Stimulated activated CD4-positive, alpha-beta T cell treated with anti-CD3 and anti-CD28 coated beads, Interleukin-2, amount 100 ng/mL, for 24 hours (primary cell): ENCODE measurements around the gene PRKN.
"Not testable (repeated sequence)": the region's sequence is repeated elsewhere in the genome, so short reads cannot be mapped to it uniquely, and the experiment has no call there.

Experiments
- DNase-seq, 2 donors: peaks; one replicate each; pipeline ENCODE4 v3.0.0-alpha.2; 2020

The PRKN gene

DNA sequence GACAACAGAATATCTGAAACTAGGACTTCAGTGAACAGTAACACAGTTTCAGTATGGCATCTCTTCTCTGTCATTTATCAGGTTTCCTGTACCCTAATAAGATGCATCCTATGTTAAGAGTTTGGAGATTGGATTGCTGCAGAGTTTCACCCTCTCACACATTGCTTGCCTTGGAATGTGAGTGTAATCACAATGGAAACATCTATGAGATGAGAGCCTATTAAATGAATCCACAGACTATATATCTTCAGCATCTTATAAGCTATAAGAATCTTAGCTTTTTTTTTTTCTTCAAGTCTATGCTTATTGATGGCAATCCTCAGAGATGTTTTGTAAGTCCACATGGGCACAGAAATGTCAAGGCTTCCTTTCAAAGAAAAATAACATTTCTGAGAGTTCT is 292.5 kb downstream of the PRKN start:
- no peak for DNase-seq

DNA sequence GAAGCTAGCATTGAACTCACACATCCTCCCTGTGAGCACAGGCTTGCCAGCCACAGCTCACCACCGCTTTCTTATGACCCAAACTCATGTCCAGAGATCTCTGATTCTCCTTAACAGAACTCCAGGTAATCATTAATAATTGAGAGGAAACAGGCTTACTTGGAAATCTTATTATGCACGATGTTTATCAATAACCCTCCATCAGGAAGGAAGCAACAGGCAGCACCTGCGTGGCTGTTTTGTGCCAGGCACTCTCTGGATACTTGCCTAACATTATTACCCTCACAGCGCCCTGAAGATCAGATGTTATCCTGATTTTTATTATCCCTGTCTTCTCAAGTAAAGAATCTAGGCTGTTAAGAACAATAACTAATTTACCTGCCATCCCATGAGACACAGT is 306.6 kb downstream of the PRKN start:
- no peak for DNase-seq

DNA sequence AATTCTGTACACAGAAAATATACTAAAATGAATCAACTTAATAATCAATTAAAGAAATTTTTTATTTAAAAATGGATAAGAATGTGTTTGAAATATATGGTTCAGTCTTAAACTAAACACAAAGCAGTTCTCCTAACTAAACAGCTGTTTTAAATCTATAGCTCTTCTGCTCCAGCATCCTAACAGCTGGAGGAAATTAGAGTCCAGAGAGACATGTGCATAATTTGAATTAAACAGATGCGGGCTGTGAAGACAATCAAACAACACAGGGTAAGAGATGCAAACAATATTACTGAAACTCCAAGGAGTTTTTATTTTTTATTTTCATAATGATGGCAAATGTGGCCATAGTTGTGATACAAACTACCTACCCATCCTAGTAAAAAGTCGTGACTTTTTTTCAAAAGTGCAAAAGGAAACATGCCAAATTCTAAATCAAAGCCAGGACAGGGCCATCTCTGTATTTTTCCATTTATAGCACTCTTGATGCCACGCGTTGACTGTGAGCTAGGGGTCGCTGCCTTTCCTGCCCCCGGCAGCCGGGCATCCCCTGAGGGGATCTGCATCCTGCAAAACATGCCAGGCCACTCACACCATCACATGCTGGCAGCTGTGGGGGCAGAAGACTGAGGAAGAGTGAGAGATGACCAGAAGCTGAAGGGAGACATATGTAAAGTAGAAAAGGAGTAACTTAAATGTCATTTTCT is 310.6 kb downstream of the PRKN start:
- no peak for DNase-seq

DNA sequence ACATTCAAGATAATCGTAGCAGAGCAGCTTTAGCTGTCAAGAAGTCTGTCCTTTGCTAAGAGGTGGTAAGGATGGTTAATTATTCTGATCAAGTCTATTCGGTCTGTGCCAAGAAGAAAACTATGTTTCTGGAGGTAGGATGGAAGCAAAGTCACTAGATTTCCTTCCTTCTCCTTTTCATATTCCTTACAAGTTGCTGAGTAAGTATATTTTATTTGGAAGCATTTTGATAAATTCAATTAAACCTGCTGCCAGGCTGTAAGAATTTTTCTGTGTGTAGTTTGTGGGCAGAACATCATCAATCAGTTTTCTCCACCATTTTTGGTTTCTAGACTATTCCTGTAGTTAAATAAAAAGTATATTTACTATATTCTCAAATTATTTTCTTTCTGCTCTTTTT is 311.3 kb downstream of the PRKN start:
- no peak for DNase-seq

DNA sequence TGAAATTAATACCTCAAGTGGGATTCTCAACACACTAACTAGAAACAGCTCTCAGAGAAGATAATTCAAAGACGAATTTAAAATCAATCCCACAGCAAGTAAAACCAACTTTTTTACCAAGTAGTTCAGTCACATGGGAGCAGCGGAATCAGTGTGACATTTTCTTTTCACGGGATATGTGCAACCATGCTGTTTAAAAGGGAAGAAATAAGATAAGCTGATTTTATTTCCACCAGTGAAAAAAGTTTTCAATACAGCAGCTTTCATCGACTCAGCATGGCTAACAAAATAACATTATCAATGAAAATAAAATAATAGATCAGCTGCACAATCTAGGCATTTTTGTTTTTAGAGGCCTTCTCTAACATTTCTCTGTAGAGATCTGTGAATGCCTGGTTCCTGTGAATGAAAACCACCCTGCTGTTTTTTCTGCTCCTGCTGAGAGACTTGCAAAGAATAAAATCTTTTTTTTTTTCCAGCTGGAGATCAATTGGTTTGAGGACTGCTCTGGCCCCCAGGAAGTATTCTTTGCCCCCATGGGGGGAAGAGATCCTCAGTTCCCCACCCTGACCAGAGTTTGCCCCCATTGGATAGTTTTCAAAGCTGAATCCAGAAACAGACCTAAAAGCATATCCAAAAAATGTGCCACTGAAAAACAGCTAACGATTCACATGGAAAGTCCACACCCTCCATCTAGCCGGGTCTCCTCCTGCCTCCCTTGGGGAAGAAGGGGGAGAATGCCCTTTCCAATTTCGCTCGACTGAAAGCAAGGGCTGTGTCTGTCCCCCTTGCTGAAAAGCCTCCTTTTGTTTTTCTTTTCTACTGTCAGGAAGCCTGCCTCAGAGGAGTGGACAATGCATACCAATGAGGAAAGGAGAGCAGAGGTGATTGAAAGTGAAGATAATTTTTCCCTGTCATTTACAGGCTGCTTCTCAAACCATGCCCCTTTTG is 317.6 kb downstream of the PRKN start:
- DNase-seq: no peak

GRCh38 chr6:162408826-162409535 is 318.6 kb downstream of the PRKN start:
- no peak for DNase-seq

DNA sequence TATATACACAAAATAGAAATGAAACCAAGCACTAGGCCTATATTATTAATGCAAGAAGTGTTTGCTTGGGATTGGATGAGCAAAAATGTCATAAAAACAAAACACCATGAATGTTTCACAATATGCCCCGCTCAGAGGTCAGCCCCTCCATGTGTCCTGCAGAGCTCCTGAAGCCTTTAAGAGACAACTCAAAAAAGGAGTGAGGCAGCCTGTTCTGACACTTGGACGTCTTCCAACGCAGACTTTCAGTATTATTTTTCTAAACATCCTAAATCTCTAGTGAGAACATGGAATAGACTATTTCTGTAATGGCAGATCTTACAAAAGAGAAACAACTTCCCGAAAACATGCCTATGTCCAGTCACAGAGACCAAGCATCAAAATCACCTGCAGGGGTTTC is 322.6 kb downstream of the PRKN start:
- DNase-seq: no peak

- DNase-seq: no peak
These were observed 324.5 kb downstream of the PRKN start for GRCh38 chr6:162403031-162403430.

DNA sequence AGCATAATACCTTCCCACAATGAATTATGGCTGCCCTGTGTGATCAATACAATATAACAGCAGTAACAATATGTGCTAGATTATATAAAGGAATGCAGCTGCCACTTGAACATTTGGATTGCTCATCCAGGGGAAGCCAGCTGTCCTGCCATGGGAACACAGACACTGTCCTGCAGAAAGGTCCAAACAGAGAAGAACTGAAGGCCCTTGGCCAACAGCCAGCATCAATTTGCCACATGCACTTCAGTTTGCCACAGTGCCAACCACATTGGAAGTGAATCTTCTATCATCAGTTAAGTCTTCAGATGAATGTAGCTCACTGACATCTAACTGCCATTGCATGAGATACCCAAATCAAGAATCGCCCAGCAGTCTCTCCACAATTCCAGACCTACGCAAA is 332.4 kb downstream of the PRKN start:
- DNase-seq: no peak

DNA sequence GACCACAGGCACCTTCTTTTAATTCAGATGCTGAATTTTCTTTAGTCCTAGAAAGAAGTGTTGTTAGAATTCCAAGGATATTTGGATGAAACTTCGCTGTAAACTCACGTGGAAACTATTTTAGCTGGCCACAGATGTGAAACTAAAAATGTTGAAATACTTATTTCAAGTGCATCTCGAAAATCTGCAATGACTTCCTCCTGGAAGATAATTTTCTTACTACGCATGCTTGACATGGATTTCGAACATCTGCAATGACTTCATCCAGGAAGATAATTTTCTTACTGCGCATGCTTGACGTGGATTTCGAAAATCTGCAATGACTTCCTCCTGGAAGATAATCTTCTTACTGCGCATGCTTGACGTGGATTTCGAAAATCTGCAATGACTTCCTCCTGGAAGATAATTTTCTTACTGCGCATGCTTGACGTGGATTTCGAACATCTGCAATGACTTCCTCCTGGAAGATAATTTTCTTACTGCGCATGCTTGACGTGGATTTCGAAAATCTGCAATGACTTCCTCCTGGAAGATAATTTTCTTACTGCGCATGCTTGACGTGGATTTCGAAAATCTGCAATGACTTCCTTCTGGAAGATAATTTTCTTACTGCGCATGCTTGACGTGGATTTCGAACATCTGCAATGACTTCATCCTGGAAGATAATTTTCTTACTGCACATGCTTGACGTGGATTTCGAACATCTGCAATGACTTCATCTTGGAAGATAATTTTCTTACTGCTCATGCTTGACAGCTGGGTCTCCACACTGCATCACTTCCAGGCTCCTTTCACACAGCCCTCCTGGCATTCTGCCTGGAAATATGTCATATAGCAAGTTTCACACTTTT is 336.4 kb downstream of the PRKN start:
- DNase-seq: not testable (repeated sequence)

DNA sequence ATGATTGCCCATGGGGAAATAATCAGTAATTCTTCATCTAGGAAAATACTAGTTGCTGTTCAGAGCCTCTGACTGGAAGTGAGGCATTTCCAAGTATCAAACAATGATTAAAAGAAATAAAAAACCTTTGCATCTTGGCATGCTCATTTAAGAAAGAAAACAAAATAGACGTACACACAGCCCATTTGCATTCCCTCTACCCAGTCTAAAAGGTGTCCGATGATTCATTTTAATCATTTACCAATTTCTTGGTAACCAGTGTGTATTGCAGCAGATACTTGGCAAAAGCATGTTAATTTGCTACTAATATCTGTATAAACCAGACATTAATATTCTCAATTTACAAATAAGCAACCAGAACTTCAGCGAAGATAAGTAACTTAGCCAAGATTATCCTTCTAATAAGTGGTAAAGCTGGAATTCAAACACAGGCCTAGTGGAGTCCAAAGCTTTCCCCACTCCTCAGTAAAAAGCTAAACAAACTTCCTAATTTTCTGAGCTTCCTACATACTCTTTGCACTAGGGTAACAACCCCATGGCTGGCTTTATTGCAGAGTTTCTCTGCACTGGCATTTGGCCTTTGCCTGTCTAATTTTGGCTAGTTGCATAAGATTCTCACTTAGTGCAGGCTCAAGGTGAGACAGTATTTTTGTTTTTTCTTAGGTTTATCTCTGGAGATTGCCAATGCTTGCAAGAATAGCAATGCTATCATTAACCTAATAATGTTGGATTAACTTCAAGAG is 338.1 kb downstream of the PRKN start:
- DNase-seq: no peak

- no peak for DNase-seq
These were observed 339.2 kb downstream of the PRKN start for GRCh38 chr6:162388383-162388777.

- no peak for DNase-seq
These were observed 339.7 kb downstream of the PRKN start for GRCh38 chr6:162387718-162388382.

- no peak for DNase-seq
These were observed 341.6 kb downstream of the PRKN start for GRCh38 chr6:162385980-162386379.

DNA sequence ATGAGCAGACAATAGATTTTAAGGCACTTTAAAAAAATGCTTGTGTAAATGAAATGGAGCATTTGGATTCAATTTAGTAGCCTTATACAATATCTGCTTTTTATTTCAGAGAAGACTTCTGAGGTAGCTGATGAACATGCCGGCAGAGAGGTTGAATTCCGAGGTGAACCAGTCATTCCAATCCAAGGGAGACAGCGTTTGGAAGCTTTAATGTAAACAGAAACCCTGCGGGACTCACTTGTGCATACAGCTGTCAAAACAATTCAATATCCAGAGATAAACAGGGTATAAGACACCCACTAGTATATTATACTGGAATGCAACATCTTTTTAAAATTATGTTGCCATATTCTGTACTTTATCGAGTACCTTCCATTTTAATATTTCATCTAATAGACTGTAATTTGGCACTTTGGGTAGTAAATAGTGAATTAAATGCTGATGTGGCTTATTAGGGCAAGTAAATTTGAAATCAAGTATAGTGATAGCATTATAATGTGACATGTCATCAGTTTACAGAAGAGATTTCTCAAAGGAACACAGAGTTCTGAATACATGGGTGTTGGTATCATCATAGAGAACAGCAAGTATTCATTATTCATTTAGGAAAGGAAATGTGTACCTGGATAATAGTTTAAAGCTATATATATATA is 347.7 kb downstream of the PRKN start:
- DNase-seq: no peak

- DNase-seq: no peak
These were observed 349.8 kb downstream of the PRKN start for GRCh38 chr6:162377735-162378134.

DNA sequence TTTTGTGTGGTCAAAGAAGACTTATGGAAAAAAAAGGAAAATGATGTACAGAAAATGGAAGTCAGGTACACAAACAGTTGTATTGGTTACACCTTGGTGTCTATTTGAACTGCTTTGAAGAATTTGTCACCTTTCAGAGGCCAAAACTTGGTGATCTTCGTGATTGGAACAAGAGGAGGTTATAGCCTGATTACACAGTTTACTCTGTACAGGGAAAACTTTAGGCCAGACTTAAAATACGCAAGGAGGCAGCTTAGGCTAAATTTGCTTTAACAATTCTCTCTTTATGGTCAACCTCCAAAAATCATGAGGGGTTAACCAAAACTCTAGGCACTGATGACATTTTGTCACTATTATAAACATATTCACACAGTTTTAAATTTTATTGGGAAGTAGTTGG is 353.7 kb downstream of the PRKN start:
- no peak for DNase-seq

- no peak for DNase-seq
These were observed 354.4 kb downstream of the PRKN start for GRCh38 chr6:162373192-162373591.

GRCh38 chr6:162372106-162372505 is 355.5 kb downstream of the PRKN start:
- no peak for DNase-seq

- DNase-seq: no peak
These were observed 356.4 kb downstream of the PRKN start for GRCh38 chr6:162371121-162371520.

DNA sequence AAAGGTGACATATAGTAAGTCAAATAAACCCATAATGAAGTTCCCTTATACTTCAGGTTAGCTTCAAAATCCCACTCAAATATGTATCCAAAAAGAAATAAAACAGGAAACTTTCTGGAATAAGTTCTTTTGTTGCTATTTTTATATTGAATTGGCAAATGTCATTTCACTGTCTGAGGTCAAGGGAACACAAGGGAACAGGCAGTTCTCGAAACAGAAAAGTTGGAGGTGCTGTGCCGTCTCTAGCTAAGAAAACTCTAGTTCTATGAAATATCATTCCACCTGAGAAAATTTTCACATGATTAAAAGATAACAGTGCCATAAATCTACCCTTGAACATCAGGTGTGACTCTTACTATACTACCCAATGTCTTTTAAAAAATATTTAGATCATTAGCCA is 358.5 kb downstream of the PRKN start:
- no peak for DNase-seq
